ENCODE measurements around the gene STAP2. TPM values are rescaled to one million over a fixed set of nuclear protein-coding genes. Genes with fewer than 3 reads are reported as not detected.

STAP2 gene
- total RNA-seq, 1 experiment from 2014 or later, result 30.2 TPM

Other genes starting within 250 kb of the STAP2 start
- gene MAP2K2, start 214.7 kb downstream of the STAP2 start, total RNA-seq (2014; rRNA removed; shearing (Covaris generic)), result 126 and 134 TPM in 2 replicates
- not detected in 2 replicates for gene CREB3L3, start 185.2 kb downstream of the STAP2 start, total RNA-seq (2014; rRNA removed; shearing (Covaris generic))
- 11.5 and 28.4 TPM in 2 replicates for gene SIRT6, start 156.3 kb downstream of the STAP2 start, total RNA-seq (2014; rRNA removed; shearing (Covaris generic))
- gene ANKRD24, start 156.1 kb downstream of the STAP2 start, total RNA-seq (2014; rRNA removed; shearing (Covaris generic)), result under 0.01 and 0.12 TPM in 2 replicates
- 0.39 and 1.1 TPM in 2 replicates for gene EBI3, start 109.3 kb downstream of the STAP2 start, total RNA-seq (2014; rRNA removed; shearing (Covaris generic))
- 20.3 and 22.3 TPM in 2 replicates for gene YJU2, start 91.7 kb downstream of the STAP2 start, total RNA-seq (2014; rRNA removed; shearing (Covaris generic))
- gene SHD, start 59.6 kb downstream of the STAP2 start, total RNA-seq (2014; rRNA removed; shearing (Covaris generic)), result 0.12 TPM in 1 of 2 replicates, not detected in the other
- gene TMIGD2, start 36.4 kb downstream of the STAP2 start, total RNA-seq (2014; rRNA removed; shearing (Covaris generic)), result not detected in 2 replicates
- 9.7 and 11.3 TPM in 2 replicates for gene FSD1, start 34.2 kb downstream of the STAP2 start, total RNA-seq (2014; rRNA removed; shearing (Covaris generic))
- 4.0 and 4.8 TPM in 2 replicates for gene MPND, start 4.7 kb upstream of the STAP2 start, total RNA-seq (2014; rRNA removed; shearing (Covaris generic))
- gene SH3GL1, start 61.7 kb upstream of the STAP2 start, total RNA-seq (2014; rRNA removed; shearing (Covaris generic)), result 83.2 and 84.3 TPM in 2 replicates
- gene CHAF1A, start 63.8 kb upstream of the STAP2 start, total RNA-seq (2014; rRNA removed; shearing (Covaris generic)), result 12.9 and 16.8 TPM in 2 replicates
- 44.5 and 101 TPM in 2 replicates for gene UBXN6, start 119.0 kb upstream of the STAP2 start, total RNA-seq (2014; rRNA removed; shearing (Covaris generic))
- gene HDGFL2, start 133.5 kb upstream of the STAP2 start, total RNA-seq (2014; rRNA removed; shearing (Covaris generic)), result 41.9 and 60.5 TPM in 2 replicates
- gene PLIN4, start 179.7 kb upstream of the STAP2 start, total RNA-seq (2014; rRNA removed; shearing (Covaris generic)), result not detected in 2 replicates
- not detected in 2 replicates for gene PLIN5, start 196.4 kb upstream of the STAP2 start, total RNA-seq (2014; rRNA removed; shearing (Covaris generic))
- gene LRG1, start 201.2 kb upstream of the STAP2 start, total RNA-seq (2014; rRNA removed; shearing (Covaris generic)), result not detected in 2 replicates
- 1.1 TPM in 2 replicates for gene SEMA6B, start 220.9 kb upstream of the STAP2 start, total RNA-seq (2014; rRNA removed; shearing (Covaris generic))